Frontal cortex (tissue), 4 donors: ENCODE results near the gene FAM163B. TPM values are rescaled to one million over a fixed set of nuclear protein-coding genes. Genes with fewer than 3 reads are reported as not detected.
"Not testable (repeated sequence)": the region's sequence is repeated elsewhere in the genome, so short reads cannot be mapped to it uniquely, and the experiment has no call there.

Experiments used
- DNase-seq, 2 donors: peaks; one replicate each; pipeline ENCODE4 v3.0.0; 2012; ENCODE audit warnings: low spot score in 2 of 2
- FAIRE-seq: peaks from 2 replicates; lab custom pipeline; 2012; peaks lifted over from hg19 to GRCh38; lab: Jason Lieb, UNC
- total RNA-seq: library from RNA; depleted of rRNA; stranded (reverse); fragments of >200 nt; gene quantifications from one replicate; pipeline ENCODE4 v1.2.3, GENCODE V29; 2014
- donor health status: control.
- donor health status: control.
- donor health status: control.

Gene FAM163B
- total RNA-seq, 1 donor from 2014 or later = 12.6 TPM

DNA sequence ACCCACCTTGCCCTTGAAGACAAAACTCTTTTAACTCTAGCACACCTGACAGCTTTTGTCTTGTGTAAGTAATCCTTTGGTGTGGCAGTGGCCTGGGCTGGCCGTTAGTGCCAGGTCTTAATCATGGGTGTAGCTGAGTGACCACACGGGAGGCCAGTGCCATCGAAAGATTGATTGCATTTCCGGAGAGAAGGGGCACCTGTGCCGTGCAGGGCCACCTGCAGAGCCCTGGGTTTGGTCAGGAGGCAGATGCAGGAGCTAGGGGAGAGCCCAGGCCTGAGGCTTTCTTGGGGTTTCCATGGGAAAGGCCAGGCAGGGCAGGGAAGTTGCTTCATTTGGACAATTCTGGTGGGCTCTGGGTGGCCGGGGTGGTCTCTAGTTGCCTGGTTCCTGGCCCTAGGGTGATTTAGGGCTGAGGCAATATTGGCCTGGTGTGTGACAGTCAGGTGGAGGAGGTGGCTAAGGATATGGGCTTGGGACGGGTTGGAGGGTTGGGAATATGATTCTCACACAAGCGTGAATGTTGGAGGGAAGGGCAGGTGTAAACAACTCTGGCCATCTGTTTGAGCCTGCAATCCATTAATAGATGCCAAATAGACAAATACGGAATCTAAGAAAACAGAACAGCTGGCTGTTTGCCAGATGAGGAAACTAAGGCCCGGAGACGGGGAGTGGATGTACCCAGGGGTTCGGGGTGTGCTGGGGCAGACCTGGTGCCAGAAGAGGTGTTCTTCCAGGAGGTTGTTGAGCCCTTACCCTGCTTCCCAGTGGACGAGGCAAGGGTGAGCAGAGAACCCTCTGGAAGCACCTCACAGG, 31.6 kb upstream of the FAM163B start:
- DNase-seq (no peak), FAIRE-seq (no peak)

DNA sequence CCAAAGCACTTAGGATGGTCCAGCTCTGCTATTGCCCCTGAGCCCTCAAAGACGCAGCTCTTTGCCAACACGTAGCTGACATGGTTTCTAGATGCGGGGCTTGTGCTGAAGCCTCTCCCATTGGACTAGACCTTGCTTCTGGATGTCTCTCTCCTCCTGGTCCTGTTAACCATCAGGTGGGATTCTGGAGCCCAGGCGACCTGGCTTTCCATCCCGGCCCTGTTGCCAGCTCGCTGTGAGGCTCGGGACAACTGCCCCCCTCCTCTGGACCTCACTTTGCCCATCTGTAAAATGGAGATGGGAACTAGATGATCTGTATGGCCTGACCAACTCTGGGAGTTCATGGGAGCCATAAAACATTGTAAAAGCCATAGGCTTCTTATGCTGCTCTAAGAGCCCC, 31.0 kb upstream of the FAM163B start:
- DNase-seq (no peak), FAIRE-seq (no peak)

DNA sequence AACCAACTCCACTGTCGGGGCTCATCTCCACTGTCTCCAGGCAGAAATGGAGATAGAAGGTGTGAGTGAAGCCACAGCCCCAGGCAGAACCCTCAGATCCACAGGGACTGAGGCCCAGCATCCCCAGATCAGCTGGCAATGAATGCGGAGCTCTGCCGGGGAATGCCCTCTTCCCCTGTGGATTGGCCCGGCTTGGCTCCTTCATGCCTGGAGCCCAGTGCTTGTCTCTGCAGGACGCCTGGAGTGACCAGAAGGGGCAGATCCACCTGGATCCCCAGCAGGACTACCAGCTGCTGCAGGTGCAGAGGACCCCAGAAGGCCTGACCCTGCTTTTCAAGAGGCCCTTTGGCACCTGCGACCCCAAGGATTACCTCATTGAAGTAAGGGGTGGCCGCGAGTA, 30.4 kb upstream of the FAM163B start:
- FAIRE-seq (no peak), DNase-seq (no peak)

DNA sequence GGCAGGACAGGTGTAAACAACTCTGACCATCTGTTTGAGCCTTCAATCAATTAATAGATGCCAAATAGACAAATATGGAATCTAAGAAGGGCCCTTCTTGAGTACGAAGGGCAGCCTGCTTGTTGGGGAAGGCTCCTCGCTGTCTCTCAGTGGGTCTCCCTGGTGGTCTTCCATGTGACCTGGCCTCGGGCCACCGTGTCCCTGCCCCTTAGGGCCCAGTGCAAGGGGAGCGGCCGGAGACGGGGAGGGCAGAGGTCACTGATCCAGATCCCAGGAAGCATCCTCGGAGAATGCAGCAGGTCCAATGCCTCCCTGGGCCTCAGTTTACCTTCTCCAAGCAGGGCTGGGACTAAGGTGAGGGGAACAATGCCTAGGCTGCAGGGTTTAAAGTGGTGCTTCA, 29.5 kb upstream of the FAM163B start:
- no peak for FAIRE-seq
- DNase-seq = no peak

DNA sequence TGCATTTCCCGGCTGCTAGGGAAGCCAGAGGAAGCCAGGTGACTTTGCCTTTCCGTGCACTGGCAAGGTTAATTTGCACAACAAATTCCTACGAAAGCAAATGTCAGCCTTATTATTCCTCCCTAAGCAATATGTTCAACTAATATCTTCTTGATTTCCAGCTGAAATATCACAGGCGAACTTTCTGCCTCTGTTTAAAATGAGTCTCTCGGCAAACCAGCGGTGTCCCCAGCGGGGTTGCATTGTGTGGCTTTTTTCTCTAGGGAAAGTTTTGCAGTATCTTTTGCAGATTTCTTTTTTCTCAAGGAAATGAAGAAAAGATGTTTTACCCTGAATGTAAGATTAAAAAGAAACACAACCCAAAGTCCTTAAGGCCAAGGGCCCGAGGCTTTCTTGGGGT, 28.9 kb upstream of the FAM163B start:
- DNase-seq = no peak
- no peak for FAIRE-seq

DNA sequence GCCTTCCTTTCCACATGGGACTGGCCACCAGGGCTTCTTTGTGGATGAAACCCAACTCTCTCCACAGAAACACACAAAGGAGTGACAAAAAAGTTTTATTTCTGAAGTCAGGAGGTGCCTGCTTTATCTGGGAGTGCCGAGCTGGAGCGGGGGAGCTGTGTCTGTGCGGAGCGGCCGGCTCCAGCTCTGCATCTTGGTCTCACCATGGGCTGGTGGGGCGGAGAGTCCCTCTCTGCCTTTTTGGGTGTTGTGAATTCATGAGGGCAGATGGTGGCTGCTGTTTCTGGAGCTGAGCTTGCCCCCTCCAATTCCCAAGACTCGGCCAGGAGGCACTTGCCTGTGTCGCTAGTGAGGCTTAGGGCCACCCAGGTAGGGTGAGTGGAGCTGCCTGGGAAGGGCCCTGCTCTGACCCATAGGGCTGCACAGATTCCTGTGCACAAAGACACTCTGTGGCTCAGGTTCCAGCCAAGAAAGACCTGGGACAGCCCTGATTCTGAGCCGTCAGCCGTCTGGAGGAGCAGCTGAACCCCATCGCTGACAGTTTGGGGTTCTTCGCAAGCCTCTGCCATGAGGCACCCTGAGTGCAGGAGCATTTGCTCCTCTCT, 28.4 kb upstream of the FAM163B start:
- FAIRE-seq (no peak), DNase-seq (no peak)

DNA sequence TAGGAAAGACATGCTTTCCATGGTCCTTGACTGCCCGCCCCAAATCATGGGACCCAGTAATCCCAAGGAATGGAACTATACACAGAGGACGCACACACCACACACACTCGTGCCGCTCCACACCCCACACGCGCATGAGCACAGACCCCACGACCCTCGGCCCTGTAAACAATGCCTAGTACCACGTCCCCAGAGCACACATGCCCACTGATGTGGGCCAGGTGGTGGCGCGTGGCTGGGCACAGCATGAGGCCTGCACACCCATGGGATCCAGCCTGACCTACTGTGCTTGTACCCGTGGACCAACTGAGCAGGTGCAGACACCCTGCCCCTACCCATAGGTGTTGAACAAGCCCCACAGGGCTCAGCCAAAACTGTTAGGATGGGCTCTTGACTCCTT, 27.7 kb upstream of the FAM163B start:
- DNase-seq (no peak), FAIRE-seq (no peak)

DNA sequence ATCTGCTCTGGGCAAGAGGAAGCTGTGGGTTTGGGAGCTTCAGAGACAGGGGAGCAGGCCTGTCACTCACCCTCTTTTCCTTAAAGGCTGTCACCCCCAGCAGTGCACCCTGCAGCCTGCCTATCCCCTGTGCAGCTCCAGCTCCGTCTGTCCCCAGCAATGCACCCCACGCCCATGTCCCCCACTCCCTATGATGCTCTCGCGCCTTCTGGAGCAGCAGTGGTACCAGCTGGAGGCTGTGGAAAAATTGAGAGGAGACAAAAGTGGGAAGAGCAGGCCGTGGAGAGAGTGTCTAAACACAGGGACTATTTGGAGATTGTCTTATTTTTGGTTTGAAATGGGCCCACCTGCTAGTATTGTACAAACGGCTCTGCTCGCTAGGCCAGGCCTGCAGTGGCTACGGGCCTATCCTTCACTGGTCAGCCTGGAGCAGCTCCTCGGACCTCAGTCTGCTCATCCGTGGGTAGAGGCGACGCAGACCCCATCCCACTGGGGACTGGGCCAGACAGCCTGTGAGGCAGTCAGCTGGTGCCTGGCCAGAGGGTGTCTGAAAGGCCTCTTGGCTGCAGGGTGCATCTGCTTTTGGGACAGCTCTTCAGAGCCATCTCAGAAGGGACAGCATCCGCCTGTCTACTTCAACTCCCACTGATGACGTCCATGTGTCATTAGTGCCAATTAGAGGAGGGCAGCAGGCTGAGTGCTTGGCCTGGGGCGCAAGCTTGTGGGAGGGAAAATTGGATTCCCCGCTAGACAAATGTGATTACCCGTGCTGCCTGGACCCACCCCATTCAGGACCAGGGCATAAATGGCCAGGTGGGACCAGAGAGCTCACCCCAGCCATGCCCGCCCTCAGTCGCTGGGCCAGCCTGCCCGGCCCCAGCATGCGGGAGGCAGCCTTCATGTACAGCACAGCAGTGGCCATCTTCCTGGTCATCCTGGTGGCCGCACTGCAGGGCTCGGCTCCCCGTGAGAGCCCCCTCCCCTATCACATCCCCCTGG, 26.6 kb upstream of the FAM163B start, which contains the start of gene DBH:
Gene DBH (plus strand): TSS at position 831 of the 999 bp plus-strand sequence. CDS start 9 bp downstream, at position 840.
- DNase-seq (no peak), FAIRE-seq (no peak)

DNA sequence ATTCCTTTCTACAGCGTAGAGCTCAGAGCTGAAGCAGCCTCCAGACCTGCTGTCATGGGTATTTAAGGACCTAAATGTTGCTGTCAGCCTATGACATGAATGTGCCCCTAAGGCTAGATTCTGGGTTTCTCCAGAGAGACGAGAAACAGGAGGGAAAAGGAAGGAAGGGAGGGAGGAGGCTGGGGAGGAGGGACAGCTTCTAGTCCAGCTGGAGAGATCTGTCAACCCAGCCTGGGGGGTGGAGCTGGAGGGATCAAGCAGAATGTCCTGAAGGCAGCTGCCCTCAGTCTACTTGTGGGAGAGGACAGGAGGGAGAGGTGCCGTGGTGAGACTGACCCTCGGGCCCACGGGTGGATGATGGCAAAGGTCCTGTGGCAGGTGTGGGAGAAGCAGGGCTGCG, 25.9 kb upstream of the FAM163B start:
- FAIRE-seq (no peak), DNase-seq (no peak)

DNA sequence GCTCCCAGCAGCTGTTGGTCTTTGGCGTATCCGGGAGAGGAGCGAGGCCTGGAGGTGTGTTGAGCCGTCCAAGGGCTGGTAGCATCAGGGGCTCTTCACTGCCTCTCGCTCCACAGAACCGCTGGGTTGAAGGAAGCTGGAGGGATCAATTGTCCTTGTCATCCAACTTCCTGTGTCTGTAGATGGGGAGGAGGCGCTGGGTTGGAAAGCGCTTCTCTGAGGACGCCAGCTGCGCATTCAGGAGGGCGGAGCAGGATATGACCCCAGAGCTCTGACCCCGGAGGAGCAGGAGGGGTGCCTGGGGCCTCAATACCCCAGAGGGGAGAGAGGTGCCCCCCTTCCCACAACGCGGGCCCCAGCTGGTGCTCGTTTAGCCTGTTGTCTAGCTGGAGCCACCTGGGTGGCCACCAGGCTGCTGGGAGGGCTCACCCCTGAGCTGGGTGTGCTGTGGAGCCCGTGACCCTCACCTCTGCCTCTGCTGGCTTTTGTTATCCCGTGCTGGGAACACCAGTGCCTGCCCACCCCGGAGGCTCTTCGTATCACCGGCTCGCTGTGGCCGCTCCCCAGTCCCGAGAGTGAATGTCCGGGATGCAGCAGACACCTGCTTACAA, 25.0 kb upstream of the FAM163B start:
- no peak for FAIRE-seq
- DNase-seq = no peak

DNA sequence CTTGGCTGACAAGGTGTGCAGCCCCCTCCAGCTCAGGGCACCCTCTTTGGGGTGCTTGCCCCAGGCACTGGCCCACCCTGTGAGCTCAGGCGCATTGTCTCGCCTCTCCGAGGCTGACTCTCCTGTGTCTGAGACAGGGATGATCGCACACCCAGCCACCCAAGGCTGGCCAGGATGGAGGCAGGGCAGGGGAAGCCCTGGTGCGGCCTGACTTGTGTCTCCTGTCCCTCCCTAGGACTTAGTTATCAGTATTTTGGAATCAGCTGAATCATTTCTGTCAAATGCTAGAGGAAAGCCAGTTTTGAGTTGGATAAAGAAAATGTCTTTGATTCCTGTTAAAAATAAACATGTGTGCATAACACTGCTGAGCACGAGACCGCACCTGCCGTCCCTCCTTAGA, 24.5 kb upstream of the FAM163B start:
- DNase-seq = no peak
- no peak for FAIRE-seq

DNA sequence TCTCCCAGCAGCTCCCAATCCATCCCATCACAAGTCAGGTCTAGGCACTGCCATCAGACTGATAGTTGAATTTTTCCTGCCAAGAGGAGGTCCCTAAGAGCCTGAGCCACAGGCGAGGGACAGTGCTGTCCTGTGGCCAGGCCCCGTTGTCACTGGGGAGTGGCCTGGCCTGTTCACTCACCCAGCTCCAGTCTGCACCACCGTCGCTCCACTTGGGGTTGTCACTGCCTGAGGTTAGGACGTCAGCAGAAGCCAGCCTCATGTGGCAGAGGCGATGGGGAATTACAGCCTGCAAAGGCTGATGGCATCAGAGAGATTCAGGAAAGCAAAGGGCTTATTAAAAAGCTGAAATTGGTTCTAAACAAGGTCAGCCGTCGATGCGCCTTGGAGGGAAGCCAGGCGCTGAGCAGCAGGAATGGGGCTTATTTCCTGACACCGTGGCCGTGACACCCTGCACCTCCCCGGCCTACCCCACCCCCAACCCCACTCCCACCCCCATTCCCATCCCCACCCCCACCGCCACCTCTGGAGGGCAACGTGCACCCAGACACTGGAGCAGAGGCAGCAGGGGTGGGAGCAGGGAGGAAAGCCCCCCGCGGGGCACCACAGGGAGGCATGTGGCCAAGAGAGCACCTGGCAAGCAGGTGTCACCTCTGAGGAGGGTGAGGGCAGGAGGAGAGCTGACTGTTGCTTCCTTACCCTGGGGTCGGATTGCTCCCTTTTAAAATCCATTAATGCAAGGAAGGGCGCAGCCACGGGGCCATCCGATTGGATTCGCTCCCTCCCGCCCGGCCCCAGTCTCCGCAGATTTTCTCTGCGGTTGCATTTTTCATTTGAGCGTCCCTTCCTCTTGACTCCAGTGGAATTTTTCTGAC, 23.9 kb upstream of the FAM163B start:
- DNase-seq (no peak), FAIRE-seq (no peak)

DNA sequence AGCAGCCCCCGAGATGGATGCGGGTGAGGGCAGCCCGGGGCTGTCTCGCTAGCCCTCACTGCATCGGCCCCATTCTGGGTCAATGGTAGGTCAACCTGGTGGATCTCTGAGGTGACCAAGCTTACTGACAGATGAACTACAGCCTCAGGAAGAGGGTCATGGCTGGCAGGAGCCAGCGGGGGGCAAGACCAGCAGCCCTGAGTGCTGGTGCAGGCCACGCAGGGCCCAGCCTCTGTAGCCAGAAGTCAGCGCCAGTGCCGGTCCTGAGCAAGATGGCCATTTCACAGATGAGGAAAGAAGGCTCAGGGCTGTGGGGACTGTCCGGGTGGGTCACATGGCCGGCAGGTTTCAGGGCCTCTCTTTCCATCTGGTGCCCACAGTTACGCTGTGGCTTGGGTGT, 21.9 kb upstream of the FAM163B start:
- FAIRE-seq = no peak
- DNase-seq = no peak

DNA sequence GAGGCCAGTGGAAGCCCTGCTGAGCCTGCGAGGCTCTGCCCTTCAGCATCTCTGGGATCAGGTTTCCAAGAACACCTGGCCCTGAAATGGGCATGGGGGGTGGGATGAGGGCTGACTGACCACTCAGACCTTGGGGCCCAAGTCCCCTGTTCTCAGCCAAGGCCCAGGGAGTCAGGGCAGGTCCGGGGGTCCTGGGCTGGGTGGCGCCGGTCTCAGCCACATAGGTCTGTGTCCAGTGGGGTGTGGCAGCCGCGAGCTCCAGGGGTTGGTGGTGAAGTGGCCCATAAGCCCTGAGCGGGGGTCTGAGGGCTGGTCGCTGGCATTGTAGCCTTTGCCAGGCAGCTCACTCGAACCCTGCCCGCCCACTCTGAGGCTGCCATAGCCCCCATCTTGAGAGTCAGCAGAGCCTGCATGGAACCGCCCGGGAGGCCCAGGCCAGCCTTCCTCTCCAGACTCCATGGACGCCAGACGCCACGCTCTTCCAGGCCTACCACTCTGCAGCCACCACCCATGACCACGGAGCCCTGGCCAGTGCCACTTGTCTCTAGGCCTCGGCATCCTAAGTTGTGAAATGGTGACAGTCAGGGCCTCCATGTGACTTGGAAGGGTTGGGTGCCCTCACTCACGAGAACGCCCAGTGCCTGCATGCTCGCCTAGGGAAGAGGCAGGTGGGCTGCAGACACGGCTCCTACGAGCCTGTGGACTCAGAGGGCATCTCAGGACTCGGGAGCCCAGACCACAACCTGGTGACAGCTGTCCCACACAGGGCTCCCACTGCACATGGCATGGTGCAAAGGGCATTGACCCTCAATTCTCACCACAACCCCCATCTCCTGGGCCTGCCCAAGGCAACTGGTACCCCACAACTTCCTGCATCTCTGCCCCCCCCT, 20.3 kb upstream of the FAM163B start:
- DNase-seq (no peak), FAIRE-seq (no peak)

DNA sequence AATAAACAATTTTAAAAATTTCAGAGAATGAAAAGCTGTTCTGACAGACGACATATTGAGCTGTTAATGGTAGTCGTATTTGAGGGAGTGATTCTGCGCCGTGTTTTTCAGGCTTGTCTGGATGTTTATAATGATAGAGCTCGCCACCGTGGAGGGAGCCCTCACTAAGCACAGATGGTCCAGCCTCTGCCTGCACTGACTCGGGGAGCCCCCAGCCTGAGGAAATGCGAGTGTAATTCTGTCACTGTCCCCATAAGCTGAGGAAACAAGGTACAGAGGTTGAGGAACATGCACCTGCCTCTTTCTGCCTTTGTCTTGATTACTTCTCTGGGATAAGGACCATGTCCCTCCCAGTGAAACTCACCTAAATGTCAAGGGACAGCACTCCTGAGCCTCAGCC, 19.6 kb upstream of the FAM163B start:
- FAIRE-seq (no peak), DNase-seq (no peak)

DNA sequence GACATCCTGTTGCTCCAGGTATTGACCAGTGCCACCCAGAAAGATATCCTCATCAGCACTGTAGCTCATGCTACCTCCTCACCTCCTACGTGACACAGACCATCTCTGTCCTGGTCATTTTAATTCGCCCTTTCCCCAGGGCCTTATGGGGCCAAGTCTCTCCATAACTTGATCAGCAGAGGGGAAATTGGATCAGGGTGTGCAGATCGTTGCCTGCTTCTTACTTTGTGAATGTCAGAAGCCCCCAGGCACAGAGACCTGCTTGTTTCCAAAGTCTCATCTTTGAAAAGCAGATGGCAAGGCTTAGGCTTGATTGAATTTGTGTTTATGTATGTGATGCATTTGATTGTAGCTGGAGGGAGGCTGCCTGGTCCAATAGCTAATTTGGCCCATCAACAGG, 18.2 kb upstream of the FAM163B start:
- DNase-seq = no peak
- FAIRE-seq = no peak

DNA sequence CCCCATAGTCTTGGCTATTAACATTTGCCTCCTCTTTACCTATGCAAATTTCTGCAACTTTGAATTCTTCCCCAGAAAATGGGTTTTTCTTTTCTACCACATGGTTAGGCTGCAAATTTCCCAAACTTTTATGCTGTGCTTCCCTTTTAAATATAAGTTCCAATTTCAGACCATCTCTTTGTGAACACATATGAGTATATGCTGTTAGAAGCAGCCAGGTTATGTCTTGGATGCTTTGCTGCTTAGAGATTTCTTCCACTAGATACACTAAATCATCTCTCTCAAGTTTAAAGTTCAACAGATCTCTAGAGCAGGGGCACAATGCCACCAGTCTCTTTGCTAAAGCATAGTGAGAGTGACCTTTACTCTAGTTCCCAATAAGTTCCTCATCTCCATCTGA, 16.8 kb upstream of the FAM163B start:
- DNase-seq, FAIRE-seq: not testable (repeated sequence)

DNA sequence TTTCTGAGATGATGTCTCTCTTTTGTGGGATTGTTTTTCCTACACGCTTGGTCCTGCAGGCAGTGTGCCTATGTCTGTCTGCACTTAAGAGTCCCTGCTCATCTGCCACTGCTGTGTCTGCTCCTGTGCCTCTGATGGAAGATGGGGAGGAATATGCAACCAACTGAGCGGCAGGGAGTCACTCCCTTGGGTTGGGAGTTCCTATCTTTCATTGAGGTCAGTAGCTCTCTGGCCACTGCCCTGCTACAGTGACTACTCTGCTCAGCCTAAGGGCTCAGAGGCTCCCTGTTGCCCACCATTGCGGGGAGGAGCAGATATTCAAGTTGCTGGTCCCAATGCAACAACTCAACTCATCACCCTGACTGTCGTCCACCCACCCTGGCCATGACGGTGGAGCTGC, 13.4 kb upstream of the FAM163B start:
- DNase-seq (no peak), FAIRE-seq (no peak)
